GM18867 (cell line): ENCODE results near the gene OLR1.
"Not testable (repeated sequence)": the region's sequence is repeated elsewhere in the genome, so short reads cannot be mapped to it uniquely, and the experiment has no call there.

ENCODE experiments used
- ATAC-seq: cut with Tn5 transposase; IDR thresholded peaks from one replicate; pipeline ENCODE4 v1.9.1; 2021; ENCODE audit warnings: mild to moderate bottlenecking, moderate library complexity; ENCODE audit not compliant: unreplicated experiment

Gene OLR1

GRCh38 chr12:10191865-10192264 lies 19.9 kb upstream of the OLR1 start:
- ATAC-seq: no peak

GRCh38 chr12:10190558-10191388 lies 18.8 kb upstream of the OLR1 start:
- ATAC-seq: peak; percentile 96

- no peak for ATAC-seq
These were observed 17.7 kb upstream of the OLR1 start for GRCh38 chr12:10189653-10190052.

DNA sequence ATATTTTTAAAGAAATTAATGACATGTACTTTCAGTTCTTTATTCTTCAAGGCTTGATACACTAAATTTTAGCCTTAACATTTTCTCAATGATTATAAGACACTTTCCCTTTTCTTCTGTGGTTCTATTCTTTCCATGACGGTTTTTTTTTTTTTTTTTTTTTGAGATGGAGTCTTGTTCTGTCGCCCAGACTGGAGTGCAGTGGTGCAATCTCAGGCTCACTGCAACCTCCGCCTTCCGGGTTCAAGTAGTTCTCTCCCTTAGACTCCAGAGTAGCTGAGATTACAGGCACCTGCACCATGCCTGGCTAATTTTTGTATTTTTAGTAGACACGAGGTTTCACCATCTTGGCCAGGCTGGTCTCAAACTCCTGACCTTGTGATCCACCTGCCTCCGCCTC lies 15.0 kb upstream of the OLR1 start:
- ATAC-seq: not testable (repeated sequence)

- ATAC-seq: no peak
These were observed 14.4 kb upstream of the OLR1 start for GRCh38 chr12:10186299-10186698.

- no peak for ATAC-seq
These were observed 12.4 kb upstream of the OLR1 start for GRCh38 chr12:10184261-10184843.

GRCh38 chr12:10182354-10183049 lies 10.6 kb upstream of the OLR1 start:
- no peak for ATAC-seq

GRCh38 chr12:10179776-10180181 lies 7.8 kb upstream of the OLR1 start:
- ATAC-seq: no peak

DNA sequence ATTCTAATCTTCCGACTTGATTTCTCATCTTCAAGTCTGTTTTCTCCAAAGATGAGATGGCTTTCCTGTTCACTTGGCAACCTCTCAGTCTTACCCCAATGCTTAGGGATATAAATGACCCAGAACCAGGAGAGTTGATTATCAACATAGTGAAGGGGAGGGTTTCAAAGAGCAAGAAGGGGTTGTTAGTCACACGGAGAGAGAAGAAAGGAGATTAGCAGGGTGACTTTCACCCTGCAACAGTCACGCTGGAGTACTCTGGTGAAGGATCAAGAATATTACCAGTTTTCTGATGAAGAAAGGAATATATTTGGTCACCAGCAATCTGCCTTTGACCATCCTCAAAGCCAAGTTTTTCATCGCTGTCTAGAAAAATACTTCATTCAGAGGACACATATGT lies 6.9 kb upstream of the OLR1 start, which contains the start of gene TMEM52B:
Gene TMEM52B (plus strand): TSS at position 212 of the 400 bp plus-strand sequence. CDS start 543 bp downstream, outside the sequence.
- no peak for ATAC-seq

DNA sequence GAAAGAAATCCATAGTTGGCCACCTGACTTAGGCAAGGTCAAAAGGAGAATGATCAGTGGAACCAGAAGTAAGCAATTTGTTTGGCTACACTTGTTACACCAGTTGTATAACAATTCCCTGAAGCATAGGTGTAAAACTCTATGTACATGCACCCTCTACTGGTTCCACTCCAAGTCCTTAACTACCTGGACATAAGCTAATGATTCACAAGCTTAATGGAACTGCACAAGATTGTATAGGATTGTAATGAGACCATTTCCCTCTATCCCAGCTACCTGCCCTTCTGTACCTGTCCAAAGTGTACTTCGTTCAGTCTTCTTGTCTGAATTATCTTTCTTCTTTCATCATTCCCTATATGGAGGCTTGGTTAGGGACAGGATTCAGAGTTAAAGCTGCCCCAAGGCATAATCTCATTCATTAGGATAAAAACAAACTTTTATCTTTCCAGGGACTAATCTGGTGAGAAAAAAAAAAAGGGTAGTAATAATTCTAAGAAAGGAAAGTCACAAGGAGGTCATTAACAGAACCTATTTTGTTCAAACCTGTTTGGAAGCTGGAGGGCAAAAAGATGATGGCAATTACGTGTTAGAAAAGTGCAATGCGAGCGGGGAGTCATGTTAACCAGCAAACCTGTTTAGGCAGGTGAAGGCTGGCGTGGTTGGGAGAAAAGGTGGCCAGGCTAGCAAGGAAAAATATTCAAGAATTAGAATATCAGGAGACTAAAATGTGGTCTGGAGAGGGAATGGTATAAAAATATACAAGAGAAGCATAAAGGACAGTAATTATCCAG lies 4.1 kb upstream of the OLR1 start:
- ATAC-seq: no peak

- ATAC-seq: no peak
These were observed 3.2 kb upstream of the OLR1 start for GRCh38 chr12:10174986-10175614.

DNA sequence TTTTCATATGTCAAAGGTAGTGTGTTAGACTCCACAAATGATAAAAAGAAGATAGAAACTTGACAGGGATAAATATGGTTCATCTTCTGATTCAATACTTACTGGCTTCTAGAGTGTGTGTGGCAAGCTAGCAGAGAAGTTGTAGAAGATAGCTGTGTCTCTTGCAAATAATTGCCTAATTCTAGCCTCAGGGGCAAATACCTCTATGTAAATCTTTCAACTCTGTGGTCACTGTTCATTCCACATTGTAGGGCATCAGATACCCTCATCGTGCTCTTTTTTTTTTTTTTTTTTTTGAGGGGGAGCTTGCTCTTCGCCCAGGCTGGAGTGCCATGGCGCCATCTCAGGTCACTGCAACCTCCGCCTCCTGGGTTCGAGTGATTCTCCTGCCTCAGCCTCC lies 1.7 kb downstream of the OLR1 start:
- no peak for ATAC-seq

- no peak for ATAC-seq
These were observed 2.8 kb downstream of the OLR1 start for GRCh38 chr12:10169104-10169503.

DNA sequence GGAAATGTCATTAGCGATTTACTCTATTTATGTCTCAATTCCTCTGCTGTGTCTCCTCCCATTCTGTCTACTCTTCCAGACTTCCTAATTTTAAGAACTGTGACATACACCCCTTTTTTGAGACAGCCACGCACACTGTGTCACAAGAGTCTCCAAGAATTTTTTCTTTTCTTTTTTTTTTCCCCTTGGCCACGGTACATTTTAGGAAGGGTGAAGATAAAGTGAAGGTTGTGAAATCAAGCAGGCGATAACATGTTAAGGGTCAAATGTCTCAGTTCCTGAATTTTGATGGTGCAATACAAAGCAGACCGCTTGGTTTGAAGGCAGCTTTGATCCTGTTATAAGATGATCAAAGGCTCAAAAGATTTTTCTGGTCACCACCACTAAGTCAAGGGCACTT lies 4.3 kb downstream of the OLR1 start:
- ATAC-seq: no peak

- no peak for ATAC-seq
These were observed 6.5 kb downstream of the OLR1 start for GRCh38 chr12:10165421-10165820.

DNA sequence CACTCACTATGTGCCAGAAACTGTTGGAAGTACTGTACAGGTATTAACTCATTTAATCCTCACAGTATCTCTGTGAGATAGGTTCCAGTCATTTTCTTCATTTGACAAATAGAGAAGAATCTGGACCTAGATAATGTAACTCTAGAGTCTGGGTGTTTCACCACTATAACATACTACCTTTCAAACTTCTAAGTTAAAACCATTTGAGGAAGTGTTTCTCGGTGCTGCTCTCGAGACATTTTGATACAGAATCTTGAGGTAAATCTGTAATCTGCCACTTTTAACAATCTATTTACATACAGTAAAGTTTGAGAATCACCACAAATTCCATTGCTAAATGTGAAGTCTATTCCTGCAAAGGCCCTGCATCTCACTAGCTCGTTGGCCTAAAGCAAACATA lies 8.8 kb downstream of the OLR1 start:
- no peak for ATAC-seq

DNA sequence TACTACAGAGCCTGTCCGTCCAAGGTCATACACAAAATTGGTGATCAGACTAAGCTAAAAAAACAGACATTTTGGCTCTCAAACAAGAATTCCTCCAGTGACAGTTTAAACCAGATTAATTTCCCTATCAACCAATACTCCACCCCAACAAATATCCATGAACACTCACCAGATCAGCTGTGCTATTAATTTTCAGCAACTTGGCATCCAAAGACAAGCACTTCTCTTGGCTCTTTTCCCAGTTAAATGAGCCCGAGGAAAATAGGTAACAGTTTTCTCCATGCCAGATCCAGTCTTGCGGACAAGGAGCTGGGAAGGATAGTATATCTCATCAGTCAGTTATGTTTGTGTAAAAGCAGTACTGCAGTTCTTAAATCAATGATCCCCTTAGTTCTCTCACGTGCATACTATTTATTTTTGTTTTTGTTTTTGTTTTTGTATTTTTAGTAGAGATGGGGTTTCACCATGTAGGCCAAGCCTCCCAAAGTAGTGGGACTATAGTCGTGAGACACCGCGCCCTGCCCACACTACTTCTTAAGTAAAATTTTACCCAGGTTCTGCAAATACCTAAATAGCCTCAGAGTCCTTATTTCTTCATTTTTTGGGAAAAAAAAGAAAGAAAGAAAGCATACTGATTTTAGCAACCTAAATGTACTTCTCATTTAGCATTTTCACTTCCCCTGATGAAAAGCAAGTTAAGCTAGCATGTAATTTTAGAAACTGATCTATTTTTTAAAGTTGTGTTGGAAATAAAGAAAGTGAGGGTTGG lies 11.1 kb downstream of the OLR1 start:
- ATAC-seq: no peak

DNA sequence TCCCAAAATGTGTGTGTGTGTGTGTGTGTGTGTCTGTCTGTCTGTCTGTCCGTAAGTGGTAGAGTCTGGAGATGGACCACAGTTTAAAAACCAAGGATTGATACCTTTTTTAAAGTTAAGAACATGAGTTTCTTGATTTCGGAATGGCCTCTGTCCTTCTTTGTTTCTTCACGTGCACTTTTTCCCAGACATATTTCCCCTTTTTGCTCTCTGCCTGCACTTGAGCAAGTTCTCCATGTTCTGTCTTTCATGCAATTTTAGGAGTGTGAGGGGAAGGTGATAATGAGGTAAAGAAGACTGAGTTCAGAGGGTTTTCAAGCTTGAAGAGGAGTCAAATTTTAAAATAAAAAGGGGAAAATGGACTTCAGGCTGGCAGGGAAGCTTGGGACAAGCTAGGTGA lies 12.7 kb downstream of the OLR1 start:
- ATAC-seq: no peak

DNA sequence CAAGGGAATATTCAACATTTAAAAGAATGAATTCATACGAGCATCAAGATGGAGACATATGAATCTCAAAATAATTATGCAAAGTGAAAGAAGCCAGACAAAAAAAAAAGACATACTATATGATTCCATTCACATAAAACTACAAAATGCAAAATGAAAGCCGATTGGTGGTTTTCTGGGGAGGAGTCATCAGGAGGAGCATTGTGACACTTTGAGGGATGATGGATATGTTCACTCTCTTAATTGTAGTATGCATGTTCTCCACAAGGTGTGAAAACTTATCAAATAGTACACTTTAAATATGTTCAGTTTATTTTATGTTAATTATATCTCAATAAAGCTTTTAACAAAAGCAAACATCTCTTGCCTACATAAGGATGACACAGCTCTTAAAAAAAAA lies 13.5 kb downstream of the OLR1 start:
- ATAC-seq: no peak

- no peak for ATAC-seq
These were observed 16.0 kb downstream of the OLR1 start for GRCh38 chr12:10155966-10156365.
